Esophagus squamous epithelium (tissue), 5 donors: ENCODE data around the gene RFX8. TPM values are rescaled to one million over a fixed set of nuclear protein-coding genes. Genes with fewer than 3 reads are reported as not detected.
A peak's percentile ranks its signal among the peaks of the same experiment; 100 is the strongest.

ENCODE experiments used
- DNase-seq: peaks from one replicate; lab custom pipeline; 2025; lab: John Stamatoyannopoulos, UW
- H3K27ac ChIP-seq, 4 donors: fragments of 200-600 bp; sonication (generic); one replicate each; pipeline ENCODE4 v1.5.1; 2016 to 2019; ENCODE audit warnings: mild to moderate bottlenecking in 1 of 4
- H3K27me3 ChIP-seq, 4 donors: fragments of 200-600 bp; sonication (generic); 1 replicate in 3 of 4; 2 replicates in 1 of 4; pipeline versions ENCODE4 v1.5.1 to v1.6.0; 2017 to 2021; ENCODE audit warnings: antibody characterized with exemption in 1 of 4
- H3K36me3 ChIP-seq, 3 donors: fragments of 200-600 bp; sonication (generic); one replicate each; pipeline ENCODE4 v1.5.1; 2016 to 2019
- H3K4me1 ChIP-seq, 3 donors: fragments of 200-600 bp; sonication (generic); one replicate each; pipeline ENCODE4 v1.5.1; 2017 to 2019
- H3K4me3 ChIP-seq, 4 donors: fragments of 200-600 bp; sonication (generic); 1 replicate in 3 of 4; 2 replicates in 1 of 4; pipeline ENCODE4 v1.5.1; 2016 to 2019; ENCODE audit warnings: mild to moderate bottlenecking in 2 of 4, moderate library complexity in 1 of 4
- H3K9me3 ChIP-seq, 3 donors: fragments of 200-600 bp; sonication (generic); one replicate each; pipeline ENCODE4 v1.5.1; 2016 to 2019
- CTCF ChIP-seq, 6 experiments: fragments of 450-650 bp in 4 of 6; fragments of 200-600 bp in 2 of 6; sonication (generic) in 2 of 6; IDR thresholded peaks; one replicate each; pipeline ENCODE4 v1.5.1; 2016 to 2019; ENCODE audit warnings: antibody characterized with exemption in 6 of 6, mild to moderate bottlenecking in 4 of 6, moderate library complexity in 4 of 6
- POLR2A ChIP-seq, 4 donors: fragments of 450-650 bp; IDR thresholded peaks; one replicate each; pipeline ENCODE4 v1.6.1; 2017; ENCODE audit warnings: antibody characterized with exemption in 4 of 4, mild to moderate bottlenecking in 4 of 4, moderate library complexity in 3 of 4
- WGBS, 2 donors: methylation state at CpG; one replicate each; pipeline ENCODE4 v1.1.5; 2018; 5-methylcytosine and 5-hydroxymethylcytosine counted together
- intact Hi-C: fragments of 100-400 bp; cut with DNase I; formaldehyde crosslinking; loops from one replicate; pipeline ENCODE4 v1.15.0; 2022
- total RNA-seq, 4 donors: library from RNA; depleted of rRNA; stranded (reverse); fragments of >200 nt; gene quantifications; one replicate each; pipeline ENCODE4 v1.1.0, GENCODE V29; 2016
- donor health status: DM: yes; HTN: yes; CAD: no.

Gene RFX8
- total RNA-seq, 4 donors from 2014 or later, result 0.57 TPM; not detected in 3

GRCh38 chr2:101473911-101474701 lies 806 bp downstream of the RFX8 start:
- peaks cover 0 to 23% (median 5%) of the 10 kb centered on the region in 3 donors for H3K4me1 ChIP-seq
- no peak for DNase-seq
- H3K4me3 ChIP-seq, result peak overlapping the region; percentile 39 to 70 (median 48)
- intact Hi-C loops, result no loop called here
- H3K9me3 ChIP-seq, result no peaks in the 10 kb centered on the region
- no peaks in the 10 kb centered on the region for H3K36me3 ChIP-seq
- peak overlapping the region; percentile 50 to 81 (median 76) for H3K27ac ChIP-seq
- 1% methylated on average over 21 of the region's 92 CpGs; no CpG with 5 or more reads in 1 of the 2 donors for WGBS, 2 donors
- peaks cover 0 to 20% (median 0%) of the 10 kb centered on the region in 4 donors for H3K27me3 ChIP-seq
- TF ChIP-seq CTCF (IDR thresholded peaks at IDR 0.05) (no peak), POLR2A (IDR thresholded peaks at IDR 0.05) (no peak)

- DNase-seq, result no peak
- peaks cover 0 to 23% (median 5%) of the 10 kb centered on the region in 3 donors for H3K4me1 ChIP-seq
- H3K9me3 ChIP-seq, result no peaks in the 10 kb centered on the region
- H3K27ac ChIP-seq, result peak overlapping the region; percentile 50 to 81 (median 76)
- intact Hi-C loops, result no loop called here
- peak overlapping the region; percentile 39 to 70 (median 48) for H3K4me3 ChIP-seq
- WGBS, 2 donors, result 32 to 40% methylated on average over 2 of the region's 3 CpGs
- peaks cover 0 to 20% (median 0%) of the 10 kb centered on the region in 4 donors for H3K27me3 ChIP-seq
- no peak for TF ChIP-seq CTCF (IDR thresholded peaks at IDR 0.05)
- TF ChIP-seq POLR2A (IDR thresholded peaks at IDR 0.05), result no peak
- no peaks in the 10 kb centered on the region for H3K36me3 ChIP-seq
These were observed 1.4 kb downstream of the RFX8 start for GRCh38 chr2:101473591-101473910.

GRCh38 chr2:101469863-101470262 lies 5.0 kb downstream of the RFX8 start:
- WGBS, 2 donors, result 80 to 91% methylated on average over 4 of the region's 4 CpGs
- Histone ChIP-seq H3K27me3 (peaks cover 0 to 14% (median 0%) of the 10 kb centered on the region in 4 donors), H3K27ac (no peak overlapping the region), H3K4me1 (peaks cover 0 to 24% (median 10%) of the 10 kb centered on the region in 3 donors), H3K36me3 (no peaks in the 10 kb centered on the region), H3K9me3 (no peaks in the 10 kb centered on the region), H3K4me3 (no peak overlapping the region)
- DNase-seq, result no peak
- TF ChIP-seq CTCF (IDR thresholded peaks at IDR 0.05) (no peak), POLR2A (IDR thresholded peaks at IDR 0.05) (no peak)
- intact Hi-C loops, result no loop called here

- peaks cover 0 to 14% (median 9%) of the 10 kb centered on the region in 3 donors for H3K4me1 ChIP-seq
- H3K27me3 ChIP-seq, result no peaks in the 10 kb centered on the region
- no peaks in the 10 kb centered on the region for H3K9me3 ChIP-seq
- DNase-seq, result no peak
- intact Hi-C loops, result no loop called here
- TF ChIP-seq POLR2A (IDR thresholded peaks at IDR 0.05), result no peak
- TF ChIP-seq CTCF (IDR thresholded peaks at IDR 0.05), result no peak
- no peak overlapping the region for H3K4me3 ChIP-seq
- WGBS, 2 donors, result 67 to 91% methylated on average over 2 of the region's 4 CpGs
- H3K27ac ChIP-seq, result no peak overlapping the region
- H3K36me3 ChIP-seq, result no peaks in the 10 kb centered on the region
These were observed 7.6 kb downstream of the RFX8 start for GRCh38 chr2:101467306-101467705.

GRCh38 chr2:101466426-101466825 lies 8.5 kb downstream of the RFX8 start:
- Histone ChIP-seq H3K4me3 (no peak overlapping the region), H3K27ac (no peak overlapping the region), H3K9me3 (no peaks in the 10 kb centered on the region), H3K36me3 (no peaks in the 10 kb centered on the region), H3K27me3 (no peaks in the 10 kb centered on the region), H3K4me1 (peaks cover 0 to 14% (median 9%) of the 10 kb centered on the region in 3 donors)
- TF ChIP-seq POLR2A (IDR thresholded peaks at IDR 0.05) (no peak), CTCF (IDR thresholded peaks at IDR 0.05) (no peak)
- WGBS, 2 donors, result 91 to 92% methylated on average over 3 of the region's 3 CpGs
- DNase-seq, result no peak
- intact Hi-C loops, result no loop called here
